NCI-H748 treated with DMSO at 0.1 percent for 48 hours (cell line): ENCODE results near the gene RALGDS.

ENCODE experiments used
- DNase-seq: peaks from one replicate; lab custom pipeline; 2025; lab: John Stamatoyannopoulos, UW

RALGDS gene

DNA sequence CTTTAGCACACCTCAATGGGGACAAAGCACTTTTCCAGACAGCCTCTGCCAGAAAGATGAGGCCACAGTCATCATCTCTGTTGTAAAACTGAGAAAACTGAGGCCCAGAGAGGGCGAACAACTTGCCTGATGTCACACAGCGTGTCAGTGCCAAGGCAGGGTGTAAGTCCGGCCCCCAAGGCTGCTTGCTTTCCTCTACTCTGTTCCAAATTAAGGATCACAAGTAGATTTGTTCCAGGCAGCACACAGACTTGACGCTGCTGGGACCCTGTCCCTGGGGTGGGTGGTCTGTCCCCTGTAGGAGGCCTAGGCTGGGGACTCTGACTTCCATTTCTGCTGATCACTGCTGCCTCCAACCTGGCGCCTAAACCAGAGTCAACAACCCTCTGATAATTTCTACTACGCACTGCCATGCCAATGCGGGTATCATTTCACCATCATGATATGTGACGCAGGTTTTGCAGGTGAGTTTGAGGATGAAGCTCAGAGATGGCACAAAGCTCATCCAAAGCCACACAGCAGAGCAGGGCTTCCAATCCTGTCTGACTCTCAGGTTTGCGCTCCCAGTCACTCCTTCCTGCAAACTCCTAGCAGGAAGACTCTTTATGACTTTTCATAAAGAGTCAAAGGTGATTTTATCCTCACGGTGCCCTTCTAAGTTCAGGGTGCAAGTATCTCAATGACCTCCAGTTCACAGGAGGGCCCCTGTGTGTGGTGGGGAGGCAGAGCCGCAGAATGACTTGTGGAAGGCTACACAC, 13.5 kb upstream of the RALGDS start:
- DNase-seq: no peak

DNA sequence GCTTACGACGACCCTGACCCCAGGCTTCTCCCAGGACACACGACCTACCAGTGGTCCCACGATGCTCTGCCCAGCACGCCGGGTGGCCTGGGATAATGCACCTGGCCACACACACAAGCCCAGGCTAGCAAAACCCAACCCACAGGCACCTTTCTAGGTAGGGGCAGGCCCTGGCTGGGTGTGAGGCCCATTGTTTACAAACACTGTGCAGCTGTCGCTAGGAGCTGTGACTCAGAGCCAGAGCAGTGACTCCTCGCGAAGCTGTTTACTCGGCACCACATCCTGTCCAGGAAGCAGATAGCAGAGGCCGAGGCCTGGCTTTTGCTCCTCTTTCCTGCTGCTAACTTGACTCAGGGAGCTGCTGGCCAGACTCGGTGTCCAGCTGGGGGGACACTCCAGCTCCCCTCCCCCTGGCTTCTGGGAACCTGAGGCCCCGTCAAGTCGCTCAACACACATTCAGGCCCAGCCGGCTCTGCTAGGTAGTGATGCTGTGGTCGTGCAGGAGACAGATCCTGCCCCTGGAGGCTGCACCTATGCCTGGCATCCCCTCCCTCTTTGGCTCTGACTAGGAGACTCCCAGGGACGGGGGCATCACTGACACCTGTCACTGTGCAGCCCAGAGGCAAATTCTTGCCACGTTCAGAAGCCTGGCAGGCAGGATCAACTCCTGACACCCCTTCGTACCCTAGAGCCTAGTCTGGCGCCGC, 12.8 kb upstream of the RALGDS start:
- DNase-seq: peak; percentile 75

DNA sequence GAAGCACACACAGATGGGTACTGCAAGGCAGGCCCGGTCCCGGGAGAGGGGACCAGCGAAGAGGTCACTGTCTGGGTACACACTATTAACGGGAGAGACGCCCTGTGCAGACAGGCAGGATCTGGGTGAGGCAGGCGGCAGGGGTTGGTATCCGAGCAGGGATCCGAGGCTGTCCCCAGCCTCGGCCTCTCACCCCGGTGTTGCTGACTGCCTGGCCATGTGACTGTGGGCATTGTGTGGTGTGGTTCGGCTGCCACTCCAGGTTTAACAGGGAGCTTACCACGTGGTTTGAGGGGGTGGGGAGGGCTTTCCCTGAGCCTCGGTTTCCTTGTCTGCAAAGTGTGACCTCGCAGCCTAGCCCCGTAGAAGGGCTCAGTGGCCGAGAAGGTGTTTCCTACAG, 11.1 kb upstream of the RALGDS start:
- no peak for DNase-seq

DNA sequence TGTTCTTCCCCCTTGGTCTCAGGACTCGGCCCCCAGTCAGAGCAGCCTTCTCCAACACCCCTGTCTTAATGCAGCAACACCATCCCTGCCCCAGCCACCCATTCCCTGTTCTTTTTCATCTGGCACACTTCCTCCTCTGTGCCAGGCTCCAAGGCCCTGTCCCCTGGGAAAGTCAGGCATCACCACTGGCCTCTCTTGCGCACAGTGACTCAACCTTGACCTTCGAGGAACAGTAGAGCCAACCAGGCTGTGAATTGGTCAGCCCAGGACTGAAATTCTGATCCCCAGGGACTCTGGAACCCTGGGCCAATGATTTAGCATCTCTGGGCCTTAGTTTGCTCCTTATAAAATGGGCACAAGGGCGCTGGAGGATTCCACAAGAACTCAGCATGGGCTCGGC, 10.5 kb upstream of the RALGDS start:
- DNase-seq: no peak

DNA sequence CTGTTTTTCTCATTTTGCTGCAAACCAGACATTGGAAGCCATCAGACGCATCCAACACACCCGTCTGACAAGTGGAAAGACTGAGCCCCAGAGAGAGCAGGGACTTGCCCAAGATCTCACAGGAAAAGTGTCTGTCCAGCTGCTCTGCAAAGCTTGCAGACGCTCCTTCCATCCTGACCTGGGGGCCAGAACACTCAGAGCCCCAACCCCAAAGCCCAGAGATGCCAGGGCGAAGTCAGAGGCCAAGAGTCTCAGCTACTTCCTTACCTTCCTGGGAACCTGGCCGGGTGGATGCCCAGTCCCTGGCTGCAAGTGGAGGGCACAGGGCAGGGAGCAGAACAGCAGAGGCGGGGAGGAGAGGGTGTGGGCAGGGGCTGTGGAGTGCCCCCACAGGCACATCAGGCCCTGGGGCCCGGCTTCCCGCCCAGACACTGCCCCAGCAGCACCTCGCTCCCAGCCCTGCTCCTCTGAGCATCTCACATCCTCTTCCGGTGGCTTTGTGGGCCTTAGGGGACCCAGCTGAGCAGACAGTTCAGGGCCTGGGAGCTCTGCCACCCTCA, 9.7 kb upstream of the RALGDS start:
- no peak for DNase-seq

DNA sequence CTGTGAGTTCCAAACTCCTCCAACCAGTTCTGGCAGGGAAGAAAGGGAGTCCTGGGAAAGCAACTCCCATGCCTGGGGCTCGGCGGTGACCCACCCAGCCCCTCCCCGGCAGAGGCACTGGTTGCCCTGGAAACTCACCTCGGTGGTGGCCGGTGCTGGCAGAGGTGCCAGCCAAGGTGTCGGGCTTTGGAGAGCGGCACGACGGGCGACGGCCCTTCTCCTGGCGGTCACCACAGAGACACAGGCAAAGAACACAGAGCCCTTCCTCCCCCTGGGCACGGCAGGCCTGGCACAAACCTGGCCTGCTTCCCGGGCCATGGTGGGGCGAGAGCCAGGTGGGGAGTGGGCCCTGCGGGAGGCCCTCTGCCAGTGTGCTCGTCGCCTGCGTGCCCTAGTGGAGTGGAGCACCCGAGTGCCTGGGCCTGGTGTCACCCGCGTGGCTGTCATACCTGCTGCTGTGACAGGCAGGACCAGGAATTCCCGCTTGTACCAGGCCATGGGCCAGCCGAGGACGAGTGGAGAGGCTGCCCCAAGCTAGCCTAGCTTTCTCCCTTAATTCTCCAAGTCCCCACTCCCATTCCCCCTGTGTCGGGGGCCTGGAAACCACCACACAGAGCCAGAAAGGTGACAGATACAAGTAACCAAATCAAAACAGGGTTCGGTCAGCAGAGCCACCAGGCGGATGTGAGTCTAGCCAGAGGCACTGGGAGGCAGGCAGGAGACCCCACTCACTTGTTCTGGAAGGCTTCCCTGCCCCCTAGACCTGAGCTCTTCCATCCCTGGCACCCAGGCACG, 8.2 kb upstream of the RALGDS start:
- no peak for DNase-seq

DNA sequence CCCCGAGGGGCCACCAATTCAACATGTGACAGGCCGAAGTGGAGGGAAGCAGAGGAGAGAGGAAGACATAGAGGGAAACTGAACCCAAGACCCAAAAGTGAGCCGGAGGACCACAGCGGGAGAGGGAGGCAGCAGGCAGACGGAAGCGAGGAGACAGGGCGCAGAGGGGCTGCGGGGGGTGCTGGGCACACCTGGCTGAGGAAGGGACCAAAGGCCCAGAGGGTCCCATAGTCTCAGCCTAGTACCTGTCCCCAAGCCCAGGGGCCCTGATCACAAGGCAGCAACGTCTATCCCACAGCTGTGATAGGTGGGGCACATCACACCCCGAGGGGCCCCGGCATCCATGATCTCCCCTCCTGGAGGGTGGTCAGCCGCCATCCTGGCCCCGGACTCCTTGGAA, 7.1 kb upstream of the RALGDS start:
- no peak for DNase-seq

DNA sequence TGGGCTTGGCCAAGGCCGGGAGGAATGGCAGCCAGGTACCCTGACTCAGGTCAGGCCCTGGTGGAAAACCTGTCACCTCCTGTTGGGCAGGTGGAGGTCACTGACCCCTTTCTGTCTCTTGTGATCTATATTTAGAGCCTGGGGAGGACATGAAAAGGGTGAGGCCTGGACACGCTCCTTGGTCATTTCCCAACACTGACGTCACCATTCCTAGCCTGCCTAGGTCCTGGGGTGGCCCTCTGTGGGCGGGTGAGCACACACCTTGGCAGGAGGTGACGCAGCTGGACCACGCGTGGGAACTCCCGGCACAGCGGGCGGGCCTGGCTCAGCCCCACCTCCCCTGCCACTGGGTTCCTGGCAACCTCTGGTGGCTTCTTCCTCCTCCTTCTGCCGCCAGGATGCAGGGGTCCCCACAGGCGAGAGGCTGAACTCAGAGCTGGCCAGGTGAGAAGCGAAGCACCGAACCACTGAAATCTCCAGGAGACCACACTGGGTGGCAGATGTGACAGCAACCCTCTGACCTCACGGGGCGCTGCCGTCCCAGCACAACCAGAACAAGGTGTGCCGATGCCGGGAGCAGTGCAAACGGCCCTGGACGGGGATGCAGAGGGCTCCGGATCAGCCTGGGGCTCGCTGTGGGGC, 6.4 kb upstream of the RALGDS start:
- DNase-seq: no peak

DNA sequence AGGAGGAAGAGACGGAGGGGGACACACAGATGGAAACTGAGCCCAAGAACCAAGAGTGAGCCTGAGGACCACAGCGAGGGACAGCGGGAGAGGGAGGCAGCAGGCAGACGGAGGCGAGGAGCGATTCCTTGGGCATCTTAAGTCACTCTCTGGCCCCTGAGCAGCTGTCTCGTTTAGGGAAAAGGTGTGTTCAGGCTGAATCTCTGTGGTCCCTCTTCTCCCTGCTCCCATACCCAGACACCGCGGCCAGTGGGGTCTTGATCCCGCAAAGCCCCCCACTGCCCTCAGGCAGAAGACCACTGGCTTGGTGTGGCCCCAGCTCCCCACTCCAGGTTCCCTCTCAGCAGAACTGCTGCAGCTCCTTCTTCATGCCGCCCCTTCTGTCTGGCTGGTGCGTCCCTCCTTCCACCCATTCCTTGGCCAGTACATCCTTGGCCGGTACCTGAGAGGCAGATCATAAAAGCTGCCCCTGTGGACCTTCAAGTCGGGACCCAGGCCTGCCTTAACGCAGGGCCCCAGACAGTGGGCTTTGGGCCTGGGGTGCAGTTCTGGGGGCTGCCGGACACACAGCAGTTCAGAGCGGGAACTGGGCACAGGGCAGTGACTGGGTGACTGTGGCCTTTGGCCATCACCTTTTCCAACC, 5.8 kb upstream of the RALGDS start:
- no peak for DNase-seq

DNA sequence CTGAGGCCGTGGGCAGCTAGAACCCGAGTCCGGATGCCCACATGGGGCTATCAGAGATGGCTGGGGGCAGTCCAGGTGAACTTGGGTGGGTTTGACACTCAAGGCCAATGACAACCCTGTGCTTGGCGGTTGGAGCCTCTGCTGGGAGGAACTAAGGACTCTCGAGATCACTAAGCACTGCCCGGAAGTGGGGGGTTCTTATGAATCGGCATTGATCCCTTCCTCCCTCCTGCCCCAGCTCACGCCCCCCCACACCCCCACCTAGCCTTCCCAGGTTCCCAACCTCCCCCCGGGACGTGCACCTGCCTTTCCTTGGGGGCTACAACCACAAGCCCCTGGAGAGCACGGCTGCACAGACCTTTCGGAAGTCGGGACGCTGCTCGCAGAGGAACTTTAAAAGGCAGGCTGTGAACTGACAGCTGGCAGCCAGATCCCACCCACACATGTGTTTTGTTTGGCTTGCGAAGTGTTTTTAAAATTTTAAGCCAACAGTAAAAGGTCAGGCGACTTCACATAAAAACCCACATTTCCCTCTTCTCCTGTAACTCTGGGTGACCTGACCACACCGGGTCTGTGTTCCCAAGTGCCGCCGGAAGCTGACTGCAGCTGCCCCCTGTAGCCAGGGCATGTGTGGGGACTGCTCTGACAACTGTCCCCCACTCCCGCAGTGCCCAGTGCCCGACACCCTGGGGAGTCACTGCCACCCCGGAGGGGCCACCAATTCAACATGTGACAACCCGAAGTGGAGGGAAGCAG, 5.1 kb upstream of the RALGDS start:
- no peak for DNase-seq

DNA sequence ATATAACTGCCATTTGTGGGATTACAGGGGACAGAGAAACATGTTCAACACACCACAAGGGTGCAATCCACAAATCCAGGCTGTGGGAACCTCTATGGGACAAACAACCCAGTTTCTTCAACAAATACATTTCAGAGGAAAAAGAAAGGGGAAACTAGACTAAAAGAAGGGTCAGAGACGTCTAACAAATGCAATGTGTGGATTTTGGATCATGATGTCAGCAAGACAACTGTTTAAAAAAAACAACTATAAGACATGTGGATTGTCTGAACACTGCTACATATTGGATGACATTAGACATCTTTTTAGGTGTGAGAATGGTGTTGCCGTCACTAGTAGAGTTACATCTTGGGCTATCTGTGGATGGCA, 3.9 kb upstream of the RALGDS start:
- no peak for DNase-seq

DNA sequence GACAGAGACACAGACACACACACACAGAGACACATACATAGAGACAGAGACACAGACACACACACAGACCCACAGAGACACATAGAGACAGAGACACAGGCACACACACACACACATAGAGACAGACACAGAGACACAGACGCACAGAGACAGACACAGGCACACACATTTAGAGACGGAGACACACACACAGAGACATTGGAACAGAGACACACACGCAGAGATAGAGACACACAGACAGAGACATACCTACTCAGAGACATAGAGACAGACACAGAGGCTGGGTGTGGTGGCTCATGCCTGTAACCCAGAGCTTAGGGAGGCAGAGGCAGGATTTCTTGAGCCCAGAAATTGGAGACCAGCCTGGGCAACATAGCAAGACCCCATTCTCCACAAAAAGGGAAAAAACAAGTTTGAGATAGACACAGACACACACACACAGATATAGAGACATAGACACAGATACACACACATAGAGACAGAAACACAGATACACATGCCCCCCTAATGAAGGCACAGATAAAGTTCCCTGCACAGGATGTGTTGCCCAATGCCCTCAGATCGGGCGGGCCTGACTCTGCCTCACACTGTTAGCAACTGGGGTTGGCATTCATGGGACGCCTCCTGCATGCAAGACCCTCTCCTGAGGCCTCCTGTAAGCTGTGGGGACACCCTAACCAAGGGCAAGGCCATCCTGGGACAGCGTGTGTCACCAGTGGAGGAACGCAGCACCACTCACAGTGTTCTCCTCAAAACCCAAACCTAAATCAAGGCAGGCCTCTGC, 3.3 kb upstream of the RALGDS start:
- DNase-seq: no peak

DNA sequence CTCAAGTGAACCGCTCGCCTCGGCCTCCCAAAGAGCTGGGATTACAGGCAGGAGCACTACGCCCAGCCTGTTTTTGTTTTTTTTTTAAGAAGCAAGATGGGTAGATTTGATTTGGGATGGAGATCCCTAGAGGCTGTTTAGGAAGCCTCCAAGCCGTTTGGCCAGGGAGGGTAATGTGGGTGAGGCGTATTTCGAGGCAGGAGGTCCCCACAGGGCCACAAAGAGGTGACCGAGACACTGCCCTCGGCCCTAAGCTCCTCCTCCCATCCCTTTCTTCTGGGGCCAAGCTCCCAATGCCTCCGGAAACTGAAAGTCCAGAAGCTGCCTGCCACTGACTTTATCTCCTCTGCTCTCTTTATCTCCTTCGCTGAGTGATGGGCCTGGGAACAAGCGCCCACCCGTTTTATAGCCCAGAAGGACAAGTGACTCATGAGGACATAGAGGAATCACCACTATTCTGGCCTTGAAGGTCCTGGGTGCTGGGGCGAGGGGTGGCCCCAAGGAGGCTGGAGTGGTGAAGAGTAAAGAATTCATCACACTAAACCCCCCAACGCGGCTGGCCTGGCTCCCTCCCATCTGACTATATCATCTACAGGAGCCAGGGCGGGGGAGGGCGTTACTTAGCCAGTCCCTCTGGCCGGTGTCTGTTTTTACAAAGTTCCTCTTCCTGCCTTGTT, 2.0 kb upstream of the RALGDS start:
- no peak for DNase-seq

DNA sequence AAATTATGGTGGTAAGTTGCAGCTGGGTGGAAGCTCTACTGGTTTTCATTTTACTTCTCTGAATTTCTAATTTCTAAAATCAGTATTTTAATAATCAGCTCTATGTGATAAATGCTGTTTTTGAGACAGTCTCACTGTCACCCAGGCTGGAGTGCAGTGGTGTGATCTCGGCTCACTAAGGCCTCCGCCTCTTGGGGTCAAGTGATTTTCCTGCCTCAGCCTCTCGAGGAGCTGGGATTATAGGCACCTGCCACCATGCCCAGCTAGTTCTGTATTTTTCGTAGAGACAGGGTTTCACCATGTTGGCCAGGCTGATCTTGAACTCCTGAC, 1.5 kb upstream of the RALGDS start:
- no peak for DNase-seq

DNA sequence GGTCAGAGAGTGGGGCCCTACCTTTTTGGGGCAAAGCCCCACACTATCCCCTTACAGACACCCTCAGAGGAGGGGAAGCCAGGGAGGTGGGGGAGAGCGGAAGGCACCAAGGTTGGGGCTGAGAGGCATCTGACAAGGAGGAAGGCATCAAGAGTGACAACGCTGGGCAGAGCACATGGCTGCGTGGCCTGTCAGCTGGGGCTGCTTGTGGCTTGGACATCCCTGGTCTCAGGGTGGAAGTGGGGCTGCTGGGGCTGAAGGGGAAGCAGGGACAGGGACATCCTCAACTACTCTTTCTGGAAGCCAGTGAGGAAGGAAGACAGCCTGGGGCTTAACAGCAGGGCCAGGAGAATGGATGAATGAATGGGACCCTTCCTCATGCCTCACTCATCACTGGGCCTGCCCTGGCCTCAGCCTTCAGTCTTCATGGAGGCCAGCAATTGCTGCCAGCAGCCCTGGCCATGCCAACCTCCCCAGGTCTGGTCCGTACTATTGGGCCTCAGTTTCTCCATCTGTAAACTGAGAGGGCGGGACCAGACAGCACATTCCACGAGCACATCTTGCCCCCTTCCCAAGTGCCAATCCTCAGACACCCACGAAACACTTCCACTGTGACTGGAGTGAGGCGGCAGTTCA, 993 bp upstream of the RALGDS start:
- no peak for DNase-seq

DNA sequence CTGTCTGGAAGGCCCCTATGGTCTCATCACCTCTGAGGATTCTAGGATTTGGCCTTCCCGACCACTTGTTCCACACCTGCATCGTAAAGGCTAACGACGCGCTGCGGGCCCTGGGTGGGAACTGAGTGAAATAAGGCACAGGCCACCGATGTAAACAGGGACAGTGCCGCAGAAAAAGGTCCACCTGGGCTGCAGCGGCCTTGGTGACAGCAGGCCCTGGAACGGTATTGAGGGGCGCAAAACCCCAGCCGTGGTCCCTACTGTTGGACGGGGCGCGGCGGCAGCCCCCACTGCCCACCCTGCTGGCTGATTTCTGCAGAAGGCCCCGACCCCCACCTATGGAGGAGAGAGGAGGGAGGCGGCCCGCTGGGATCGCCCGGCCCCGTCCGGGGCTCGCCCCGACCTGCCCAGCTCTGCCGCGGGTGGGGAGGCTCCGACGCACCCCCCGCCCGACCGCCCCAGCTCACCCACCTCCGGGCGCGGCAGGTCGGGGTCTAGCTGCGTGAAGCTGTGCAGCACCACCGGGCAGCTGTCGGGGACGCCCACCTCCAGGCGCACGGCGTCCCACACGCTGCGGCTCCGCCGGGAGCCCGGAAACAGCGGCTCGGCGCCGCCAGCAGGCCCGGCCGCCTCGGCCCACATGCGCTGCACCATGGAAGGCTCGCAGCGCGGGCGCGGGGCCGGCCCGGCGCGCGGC, 391 bp downstream of the RALGDS start:
- no peak for DNase-seq

DNA sequence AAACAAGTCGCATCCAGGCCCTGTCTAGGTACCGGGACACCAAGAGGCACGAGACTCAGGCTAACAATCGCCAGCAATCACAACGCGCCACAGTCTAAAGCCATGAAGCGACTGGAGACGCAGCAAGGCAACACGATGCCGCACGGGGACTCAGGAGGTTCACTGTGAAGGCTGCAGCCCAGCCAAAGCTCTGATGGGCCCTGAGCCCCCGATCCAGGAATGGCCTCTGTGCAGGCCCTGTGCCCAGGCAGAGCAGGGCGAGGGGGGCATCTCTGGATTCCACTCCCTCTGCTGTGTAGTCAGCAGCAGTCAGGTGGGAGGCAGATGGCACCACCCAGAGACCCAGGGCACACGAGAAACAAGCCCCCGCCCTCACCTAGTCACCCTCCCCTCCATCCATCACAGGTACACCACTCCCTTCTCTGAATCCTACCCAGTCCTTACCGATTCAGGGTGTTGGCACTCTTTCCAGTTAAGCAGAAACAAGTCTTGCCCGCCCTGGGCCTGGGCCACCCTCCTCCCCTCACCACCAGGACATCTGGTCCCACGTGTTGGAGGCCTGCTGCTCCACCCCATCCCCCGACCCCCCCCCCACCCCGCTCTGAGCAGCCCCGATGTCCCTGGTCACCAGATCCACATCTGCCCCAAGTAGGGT, 1.1 kb downstream of the RALGDS start:
- no peak for DNase-seq
